Measurements from ENCODE around the gene FARSB. TPM values are rescaled to one million over a fixed set of nuclear protein-coding genes. Genes with fewer than 3 reads are reported as not detected.

Gene FARSB
- total and polyA plus RNA-seq, 2 donors (not counting 1 experiment from before 2014, with no cell fraction given): 9.4 to 34.8 TPM

DNA sequence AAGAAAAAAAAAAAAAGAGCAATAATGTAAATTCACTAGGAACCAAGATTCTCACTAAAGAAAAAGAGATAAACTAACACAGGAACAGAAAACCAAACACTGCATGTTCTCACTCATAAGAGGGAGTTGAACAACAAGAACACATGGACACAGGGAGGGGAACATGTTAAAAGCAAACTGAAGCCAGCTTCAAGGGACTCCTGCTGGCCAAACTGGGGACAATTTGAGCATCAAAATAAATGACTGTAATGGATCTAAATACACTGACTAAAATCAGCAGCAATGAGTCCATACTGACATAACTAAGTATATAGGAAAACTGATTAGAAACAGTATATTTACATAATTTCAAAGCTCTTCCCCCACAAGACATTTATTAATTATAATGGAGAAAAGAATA, 73.0 kb downstream of the FARSB start:
- Histone ChIP-seq H3K4me3 (replicated peaks in 1 of 4; ENCODE audit: control extremely low read depth in 1 of 4, insufficient read depth in 1 of 4, low read depth in 3 of 4, low read length in 4 of 4) (no peak overlapping the region), H2AFZ (ENCODE audit: low read length) (no peak overlapping the region), H3K4me1 (ENCODE audit: control insufficient read depth, extremely low read depth, insufficient read depth, low read length) (no peaks in the 10 kb centered on the region), H3K4me2 (ENCODE audit: extremely low read depth, insufficient read depth, low read length) (no peak overlapping the region), H3K79me2 (ENCODE audit: control insufficient read depth, insufficient read depth, low read length) (no peaks in the 10 kb centered on the region), H3K9me3 (ENCODE audit: control insufficient read depth, insufficient read depth, low read depth, low read length) (no peaks in the 10 kb centered on the region), H4K20me1 (ENCODE audit: control insufficient read depth, extremely low read depth, insufficient read depth, low read length) (no peaks in the 10 kb centered on the region), H3K27me3 (ENCODE audit: control insufficient read depth, insufficient read depth, low read length) (no peaks in the 10 kb centered on the region), H3K9ac (ENCODE audit: insufficient read depth, low read length) (no peak overlapping the region), H3K27ac (ENCODE audit: insufficient read depth, low read length) (no peak overlapping the region), H3K36me3 (ENCODE audit: control insufficient read depth, insufficient read depth, low read length) (no peaks in the 10 kb centered on the region)
- TF ChIP-seq, protein P1, sequence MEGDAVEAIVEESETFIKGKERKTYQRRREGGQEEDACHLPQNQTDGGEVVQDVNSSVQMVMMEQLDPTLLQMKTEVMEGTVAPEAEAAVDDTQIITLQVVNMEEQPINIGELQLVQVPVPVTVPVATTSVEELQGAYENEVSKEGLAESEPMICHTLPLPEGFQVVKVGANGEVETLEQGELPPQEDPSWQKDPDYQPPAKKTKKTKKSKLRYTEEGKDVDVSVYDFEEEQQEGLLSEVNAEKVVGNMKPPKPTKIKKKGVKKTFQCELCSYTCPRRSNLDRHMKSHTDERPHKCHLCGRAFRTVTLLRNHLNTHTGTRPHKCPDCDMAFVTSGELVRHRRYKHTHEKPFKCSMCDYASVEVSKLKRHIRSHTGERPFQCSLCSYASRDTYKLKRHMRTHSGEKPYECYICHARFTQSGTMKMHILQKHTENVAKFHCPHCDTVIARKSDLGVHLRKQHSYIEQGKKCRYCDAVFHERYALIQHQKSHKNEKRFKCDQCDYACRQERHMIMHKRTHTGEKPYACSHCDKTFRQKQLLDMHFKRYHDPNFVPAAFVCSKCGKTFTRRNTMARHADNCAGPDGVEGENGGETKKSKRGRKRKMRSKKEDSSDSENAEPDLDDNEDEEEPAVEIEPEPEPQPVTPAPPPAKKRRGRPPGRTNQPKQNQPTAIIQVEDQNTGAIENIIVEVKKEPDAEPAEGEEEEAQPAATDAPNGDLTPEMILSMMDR (conservative IDR thresholded peaks at IDR 0.05 in 1 of 2, IDR thresholded peaks at IDR 0.05 in 1 of 2; ENCODE audit: low read depth in 1 of 2, low read length in 2 of 2): peak in 1 of 2 donors; percentile 31
- no peak for TF ChIP-seq EZH2 (IDR thresholded peaks at IDR 0.05; ENCODE audit: low read length, missing control alignments)
- no peak for DNase-seq (ENCODE audit: low read depth in 2 of 2)

DNA sequence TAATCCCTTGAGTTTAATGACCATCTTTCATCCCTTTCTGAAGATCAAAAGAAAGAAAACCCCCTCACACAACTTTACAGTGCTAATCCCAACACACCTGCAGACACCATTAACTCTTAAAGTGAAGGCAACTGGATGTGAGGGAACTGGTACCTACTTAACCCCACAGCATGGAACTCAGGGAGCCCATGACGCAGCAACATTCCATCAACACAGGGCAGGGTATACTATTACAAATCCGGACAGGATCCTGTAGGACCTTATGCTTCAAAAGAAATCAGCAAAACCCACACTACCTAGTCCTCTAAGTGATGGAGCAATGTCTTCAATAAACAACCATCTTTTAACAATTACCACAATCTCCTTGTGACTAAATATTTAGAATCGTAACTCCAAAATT, 78.6 kb downstream of the FARSB start:
- Histone ChIP-seq H3K4me2 (ENCODE audit: extremely low read depth, insufficient read depth, low read length) (no peak overlapping the region), H2AFZ (ENCODE audit: low read length) (no peak overlapping the region), H3K4me1 (ENCODE audit: control insufficient read depth, extremely low read depth, insufficient read depth, low read length) (peaks cover 3% of the 10 kb centered on the region), H3K9ac (ENCODE audit: insufficient read depth, low read length) (no peak overlapping the region), H3K36me3 (ENCODE audit: control insufficient read depth, insufficient read depth, low read length) (no peaks in the 10 kb centered on the region), H3K79me2 (ENCODE audit: control insufficient read depth, insufficient read depth, low read length) (no peaks in the 10 kb centered on the region), H4K20me1 (ENCODE audit: control insufficient read depth, extremely low read depth, insufficient read depth, low read length) (no peaks in the 10 kb centered on the region), H3K9me3 (ENCODE audit: control insufficient read depth, insufficient read depth, low read depth, low read length) (no peaks in the 10 kb centered on the region), H3K4me3 (replicated peaks in 1 of 4; ENCODE audit: control extremely low read depth in 1 of 4, insufficient read depth in 1 of 4, low read depth in 3 of 4, low read length in 4 of 4) (no peak overlapping the region), H3K27me3 (ENCODE audit: control insufficient read depth, insufficient read depth, low read length) (no peaks in the 10 kb centered on the region), H3K27ac (ENCODE audit: insufficient read depth, low read length) (no peak overlapping the region)
- DNase-seq (ENCODE audit: low read depth in 2 of 2): no peak
- TF ChIP-seq, protein P1 (conservative IDR thresholded peaks at IDR 0.05 in 1 of 2, IDR thresholded peaks at IDR 0.05 in 1 of 2; ENCODE audit: low read depth in 1 of 2, low read length in 2 of 2): no peak
- TF ChIP-seq EZH2 (IDR thresholded peaks at IDR 0.05; ENCODE audit: low read length, missing control alignments): no peak

DNA sequence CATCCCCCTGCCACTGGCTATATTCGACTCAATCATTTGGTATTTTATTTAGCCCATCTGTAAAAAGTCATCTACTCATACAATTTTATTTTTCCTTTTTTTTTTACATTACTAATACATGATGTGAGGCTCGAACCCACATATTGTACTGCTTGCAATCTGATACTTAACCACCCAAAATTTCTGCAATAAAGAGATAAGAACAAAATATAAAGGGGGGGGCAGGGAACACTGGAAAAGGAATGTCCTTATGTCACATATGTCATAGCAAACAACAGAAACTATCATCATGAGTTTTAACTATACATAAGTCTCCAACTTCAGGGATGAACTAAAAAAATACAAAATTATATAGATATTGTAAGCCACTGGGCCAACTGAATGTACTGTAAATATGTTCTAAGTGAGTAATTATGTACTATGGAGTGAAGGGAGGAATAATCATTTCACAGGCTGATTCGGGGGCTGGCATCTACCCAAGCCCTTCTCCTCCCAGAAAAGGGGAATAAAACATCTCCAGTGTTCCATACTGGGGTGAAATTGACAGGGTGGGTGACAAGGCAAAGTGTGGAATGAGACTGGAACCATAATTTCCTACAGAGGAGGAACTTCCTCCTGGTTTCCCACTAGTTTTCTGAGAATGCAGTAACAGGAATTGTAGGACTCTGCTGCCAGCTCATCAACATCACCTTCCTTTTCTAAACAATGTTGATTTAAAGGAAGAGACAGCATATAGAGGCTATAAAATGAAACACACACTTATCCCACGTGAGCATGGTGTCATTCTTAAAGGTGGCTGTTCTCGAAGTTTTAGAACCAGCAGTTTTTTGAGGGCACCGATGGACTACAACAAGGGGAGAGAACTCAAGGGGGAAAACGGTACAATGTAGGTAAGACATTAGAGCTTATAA, 79.5 kb downstream of the FARSB start:
- Histone ChIP-seq H3K4me3 (replicated peaks in 1 of 4; ENCODE audit: control extremely low read depth in 1 of 4, insufficient read depth in 1 of 4, low read depth in 3 of 4, low read length in 4 of 4) (no peak overlapping the region), H2AFZ (ENCODE audit: low read length) (no peak overlapping the region), H3K4me1 (ENCODE audit: control insufficient read depth, extremely low read depth, insufficient read depth, low read length) (peaks cover 3% of the 10 kb centered on the region), H3K27ac (ENCODE audit: insufficient read depth, low read length) (no peak overlapping the region), H3K79me2 (ENCODE audit: control insufficient read depth, insufficient read depth, low read length) (no peaks in the 10 kb centered on the region), H3K36me3 (ENCODE audit: control insufficient read depth, insufficient read depth, low read length) (no peaks in the 10 kb centered on the region), H3K4me2 (ENCODE audit: extremely low read depth, insufficient read depth, low read length) (no peak overlapping the region), H3K9me3 (ENCODE audit: control insufficient read depth, insufficient read depth, low read depth, low read length) (no peaks in the 10 kb centered on the region), H3K9ac (ENCODE audit: insufficient read depth, low read length) (no peak overlapping the region), H3K27me3 (ENCODE audit: control insufficient read depth, insufficient read depth, low read length) (no peaks in the 10 kb centered on the region), H4K20me1 (ENCODE audit: control insufficient read depth, extremely low read depth, insufficient read depth, low read length) (no peaks in the 10 kb centered on the region)
- TF ChIP-seq, protein P1 (conservative IDR thresholded peaks at IDR 0.05 in 1 of 2, IDR thresholded peaks at IDR 0.05 in 1 of 2; ENCODE audit: low read depth in 1 of 2, low read length in 2 of 2): no peak
- peak in 1 of 2 donors; percentile 17 for DNase-seq (ENCODE audit: low read depth in 2 of 2)

Measured in fibroblast of lung (primary cell).